Vagina (tissue), 2 donors: ENCODE measurements around the gene SLC17A4. TPM values are rescaled to one million over a fixed set of nuclear protein-coding genes. Genes with fewer than 3 reads are reported as not detected.

Experiments used
- DNase-seq, 2 donors: peaks; one replicate each; pipeline ENCODE4 v3.0.0-alpha.2; 2017; ENCODE audit errors: extremely low spot score in 2 of 2
- H3K27ac ChIP-seq: fragments of 200-600 bp; sonication (generic); one replicate; pipeline ENCODE4 v1.5.1; 2019
- H3K27me3 ChIP-seq: fragments of 200-600 bp; sonication (generic); one replicate; pipeline ENCODE4 v1.5.1; 2019
- H3K36me3 ChIP-seq, 2 donors: fragments of 200-600 bp; sonication (generic); one replicate each; pipeline ENCODE4 v1.5.1; 2017 to 2019
- H3K4me1 ChIP-seq: fragments of 200-600 bp; sonication (generic); one replicate; pipeline ENCODE4 v1.5.1; 2019
- H3K4me3 ChIP-seq, 2 donors: fragments of 200-600 bp; sonication (generic); 1 replicate in 1 of 2; 2 replicates in 1 of 2; pipeline ENCODE4 v1.5.1; 2016 to 2019
- H3K9me3 ChIP-seq: fragments of 200-600 bp; sonication (generic); one replicate; pipeline ENCODE4 v1.5.1; 2019
- POLR2A ChIP-seq, 2 donors: fragments of 450-650 bp; IDR thresholded peaks; one replicate each; pipeline ENCODE4 v1.6.1; 2017; ENCODE audit warnings: antibody characterized with exemption in 2 of 2, mild to moderate bottlenecking in 2 of 2, moderate library complexity in 2 of 2
- POLR2AphosphoS5 ChIP-seq, 2 donors: sonication (generic); formaldehyde crosslinking; IDR thresholded peaks; one replicate each; pipeline ENCODE4 v1.9.0; 2017; ENCODE audit warnings: antibody characterized with exemption in 2 of 2, mild to moderate bottlenecking in 2 of 2, low read depth in 1 of 2; ENCODE audit not compliant: insufficient read depth in 1 of 2
- intact Hi-C: fragments of 100-400 bp; cut with DNase I; formaldehyde crosslinking; loops from one replicate; pipeline ENCODE4 v1.15.1; 2023
- total RNA-seq: library from RNA; depleted of rRNA; stranded (reverse); fragments of >200 nt; gene quantifications from one replicate; pipeline ENCODE4 v1.2.3, GENCODE V29; 2016
- TF ChIP-seq, protein P1 (sequence below), 3 experiments: fragments of 450-650 bp in 2 of 3; fragments of 200-600 bp in 1 of 3; sonication (generic) in 1 of 3; IDR thresholded peaks; one replicate each; pipeline ENCODE4 v1.5.1; 2017 to 2019; ENCODE audit warnings: antibody characterized with exemption in 3 of 3, mild to moderate bottlenecking in 2 of 3, moderate library complexity in 2 of 3

The SLC17A4 gene
- total RNA-seq, 1 donor from 2014 or later, result not detected

DNA sequence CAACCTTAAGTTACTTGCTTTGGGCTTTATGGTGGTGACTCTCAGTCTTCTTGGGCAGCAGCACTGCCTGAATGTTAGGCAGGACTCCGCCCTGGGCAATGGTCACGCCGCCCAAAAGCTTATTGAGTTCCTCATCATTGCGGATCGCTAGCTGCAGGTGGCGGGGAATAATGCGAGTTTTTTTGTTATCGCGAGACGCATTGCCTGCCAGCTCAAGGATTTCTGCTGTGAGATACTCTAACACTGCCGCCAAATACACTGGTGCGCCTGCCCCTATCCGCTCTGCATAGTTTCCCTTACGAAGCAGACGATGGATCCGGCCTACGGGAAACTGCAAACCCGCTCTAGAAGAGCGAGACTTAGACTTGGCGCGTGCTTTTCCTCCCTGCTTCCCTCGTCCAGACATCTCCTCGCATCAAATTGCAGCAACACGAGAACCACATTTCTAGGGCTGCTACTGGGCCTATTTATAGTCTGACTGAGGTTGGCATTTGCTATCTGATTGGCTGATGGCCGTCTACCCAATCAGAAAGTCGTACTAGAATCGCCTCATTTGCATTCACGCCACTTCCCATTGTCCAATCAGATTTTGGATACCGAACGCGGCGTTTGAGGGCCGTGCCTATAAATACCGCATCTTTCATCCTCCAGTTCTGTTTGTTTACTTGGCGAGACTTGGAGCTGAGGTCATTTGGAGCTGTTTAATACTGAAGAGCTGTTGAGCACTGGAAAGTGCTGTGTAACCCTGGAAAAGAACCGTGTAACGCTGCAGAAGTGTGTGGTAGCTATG lies 28.2 kb upstream of the SLC17A4 start:
- H3K9me3 ChIP-seq, result no peaks in the 10 kb centered on the region
- H3K27ac ChIP-seq, result no peak overlapping the region
- no peaks in the 10 kb centered on the region for H3K27me3 ChIP-seq
- H3K36me3 ChIP-seq, result no peaks in the 10 kb centered on the region
- H3K4me3 ChIP-seq, result no peak overlapping the region
- intact Hi-C loops, result no loop called here
- no peaks in the 10 kb centered on the region for H3K4me1 ChIP-seq
- DNase-seq, result no peak
- TF ChIP-seq POLR2AphosphoS5 (IDR thresholded peaks at IDR 0.05; ENCODE audit: insufficient read depth in 1 of 2, low read depth in 1 of 2) (no peak), POLR2A (IDR thresholded peaks at IDR 0.05) (no peak)
- TF ChIP-seq, protein P1, sequence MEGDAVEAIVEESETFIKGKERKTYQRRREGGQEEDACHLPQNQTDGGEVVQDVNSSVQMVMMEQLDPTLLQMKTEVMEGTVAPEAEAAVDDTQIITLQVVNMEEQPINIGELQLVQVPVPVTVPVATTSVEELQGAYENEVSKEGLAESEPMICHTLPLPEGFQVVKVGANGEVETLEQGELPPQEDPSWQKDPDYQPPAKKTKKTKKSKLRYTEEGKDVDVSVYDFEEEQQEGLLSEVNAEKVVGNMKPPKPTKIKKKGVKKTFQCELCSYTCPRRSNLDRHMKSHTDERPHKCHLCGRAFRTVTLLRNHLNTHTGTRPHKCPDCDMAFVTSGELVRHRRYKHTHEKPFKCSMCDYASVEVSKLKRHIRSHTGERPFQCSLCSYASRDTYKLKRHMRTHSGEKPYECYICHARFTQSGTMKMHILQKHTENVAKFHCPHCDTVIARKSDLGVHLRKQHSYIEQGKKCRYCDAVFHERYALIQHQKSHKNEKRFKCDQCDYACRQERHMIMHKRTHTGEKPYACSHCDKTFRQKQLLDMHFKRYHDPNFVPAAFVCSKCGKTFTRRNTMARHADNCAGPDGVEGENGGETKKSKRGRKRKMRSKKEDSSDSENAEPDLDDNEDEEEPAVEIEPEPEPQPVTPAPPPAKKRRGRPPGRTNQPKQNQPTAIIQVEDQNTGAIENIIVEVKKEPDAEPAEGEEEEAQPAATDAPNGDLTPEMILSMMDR (IDR thresholded peaks at IDR 0.05), result no peak

DNA sequence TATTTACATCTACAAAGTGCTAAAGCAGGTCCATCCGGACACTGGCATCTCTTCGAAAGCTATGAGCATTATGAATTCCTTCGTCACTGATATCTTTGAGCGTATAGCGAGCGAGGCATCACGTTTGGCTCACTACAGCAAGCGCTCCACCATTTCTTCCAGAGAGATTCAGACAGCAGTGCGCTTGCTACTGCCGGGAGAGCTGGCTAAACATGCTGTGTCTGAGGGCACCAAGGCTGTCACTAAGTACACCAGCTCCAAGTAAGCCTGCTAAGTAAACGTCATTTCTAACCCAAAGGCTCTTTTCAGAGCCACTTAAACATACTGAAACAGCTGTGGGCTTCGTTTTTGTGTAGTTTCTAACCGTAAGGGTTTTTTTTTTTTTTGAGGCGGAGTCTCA lies 27.5 kb upstream of the SLC17A4 start:
- intact Hi-C loops, result no loop called here
- no peak for TF ChIP-seq POLR2A (IDR thresholded peaks at IDR 0.05)
- TF ChIP-seq, protein P1 (IDR thresholded peaks at IDR 0.05), result no peak
- TF ChIP-seq POLR2AphosphoS5 (IDR thresholded peaks at IDR 0.05; ENCODE audit: insufficient read depth in 1 of 2, low read depth in 1 of 2), result no peak
- Histone ChIP-seq H3K36me3 (no peaks in the 10 kb centered on the region), H3K27ac (no peak overlapping the region), H3K4me3 (no peak overlapping the region), H3K9me3 (no peaks in the 10 kb centered on the region), H3K4me1 (no peaks in the 10 kb centered on the region), H3K27me3 (no peaks in the 10 kb centered on the region)
- DNase-seq, result no peak

DNA sequence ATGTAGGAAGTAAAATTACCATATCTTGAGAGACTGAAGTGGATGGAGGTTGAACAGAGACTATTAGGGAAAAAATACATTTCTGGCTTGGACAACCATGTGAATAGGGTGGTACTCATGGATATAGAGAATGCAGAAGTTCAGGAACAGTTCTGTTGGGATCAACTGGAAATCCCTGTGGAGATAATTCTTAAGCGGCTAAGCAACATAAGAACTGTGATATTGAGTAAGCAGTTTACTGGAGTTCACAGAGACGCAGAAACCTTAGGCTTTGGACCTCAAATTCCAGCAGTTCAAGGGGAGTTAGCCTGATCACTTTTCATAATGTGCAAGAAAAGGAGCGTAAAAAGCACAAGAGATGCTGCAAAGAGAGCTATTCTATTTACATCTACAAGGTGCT lies 23.6 kb upstream of the SLC17A4 start:
- DNase-seq, result no peak
- no peaks in the 10 kb centered on the region for H3K4me1 ChIP-seq
- no peak overlapping the region for H3K27ac ChIP-seq
- intact Hi-C loops, result no loop called here
- TF ChIP-seq POLR2A (IDR thresholded peaks at IDR 0.05) (no peak), POLR2AphosphoS5 (IDR thresholded peaks at IDR 0.05; ENCODE audit: insufficient read depth in 1 of 2, low read depth in 1 of 2) (no peak)
- TF ChIP-seq, protein P1 (IDR thresholded peaks at IDR 0.05), result no peak
- no peak overlapping the region for H3K4me3 ChIP-seq
- H3K9me3 ChIP-seq, result no peaks in the 10 kb centered on the region
- H3K36me3 ChIP-seq, result no peaks in the 10 kb centered on the region
- no peaks in the 10 kb centered on the region for H3K27me3 ChIP-seq

DNA sequence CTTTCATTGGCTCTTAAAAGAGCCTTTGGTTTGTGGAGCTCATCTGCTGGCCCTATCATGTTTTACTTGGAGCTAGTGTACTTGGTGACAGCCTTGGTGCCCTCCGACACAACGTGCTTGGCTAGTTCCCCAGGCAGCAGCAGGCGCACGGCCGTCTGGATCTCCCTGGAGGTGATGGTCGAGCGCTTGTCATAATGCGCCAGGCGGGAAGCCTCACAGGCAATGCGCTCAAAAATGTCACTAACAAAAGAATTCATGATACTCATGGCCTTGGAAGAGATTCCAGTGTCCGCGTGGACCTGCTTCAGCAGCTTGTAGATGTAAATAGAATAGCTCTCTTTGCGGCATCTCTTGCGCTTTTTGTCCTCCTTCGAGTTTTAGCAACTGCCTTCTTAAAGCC lies 22.8 kb upstream of the SLC17A4 start:
- Histone ChIP-seq H3K27me3 (no peaks in the 10 kb centered on the region), H3K4me1 (no peaks in the 10 kb centered on the region)
- intact Hi-C loops, result no loop called here

More for the DNA sequence above, 22.8 kb upstream of the SLC17A4 start:
- Histone ChIP-seq H3K9me3 (no peaks in the 10 kb centered on the region), H3K4me3 (no peak overlapping the region), H3K36me3 (no peaks in the 10 kb centered on the region), H3K27ac (no peak overlapping the region)
- TF ChIP-seq, protein P1 (IDR thresholded peaks at IDR 0.05), result no peak
- TF ChIP-seq POLR2AphosphoS5 (IDR thresholded peaks at IDR 0.05; ENCODE audit: insufficient read depth in 1 of 2, low read depth in 1 of 2) (no peak), POLR2A (IDR thresholded peaks at IDR 0.05) (no peak)
- no peak for DNase-seq
